Activated CD4-positive, alpha-beta memory T cell treated with anti-CD3 and anti-CD28 coated beads, Interleukin-2, amount 10 ng/mL, durations not matched to agents 7 days and 5 days (primary cell): ENCODE results near the gene SRD5A1. TPM values are rescaled to one million over a fixed set of nuclear protein-coding genes. Genes with fewer than 3 reads are reported as not detected.

ENCODE experiments used
- CTCF ChIA-PET: fragments of 350-600 bp; sonication (Branson Sonifier 250); formaldehyde crosslinking; loops from one replicate; lab custom pipeline; 2021; ENCODE audit warnings: antibody characterized with exemption, inconsistent platforms; lab: Charles Lee
- POLR2A ChIA-PET: fragments of 350-600 bp; sonication (Branson Sonifier 250); formaldehyde crosslinking; loops from one replicate; lab custom pipeline; 2021; ENCODE audit warnings: antibody characterized with exemption; lab: Charles Lee
- DNase-seq: peaks from one replicate; pipeline ENCODE4 v3.0.0-alpha.2; 2020
- H3K27ac Mint-ChIP-seq: one replicate; pipeline ENCODE4 v1.8.0; 2021; ENCODE audit warnings: mild to moderate bottlenecking, mixed read lengths
- H3K27me3 Mint-ChIP-seq: one replicate; pipeline ENCODE4 v1.8.0; 2021; ENCODE audit warnings: mixed read lengths
- H3K36me3 Mint-ChIP-seq: one replicate; pipeline ENCODE4 v1.8.0; 2021; ENCODE audit warnings: low read depth, mixed read lengths
- H3K4me1 Mint-ChIP-seq: one replicate; pipeline ENCODE4 v1.8.0; 2021; ENCODE audit warnings: mixed read lengths
- H3K4me3 Mint-ChIP-seq: one replicate; pipeline ENCODE4 v1.8.0; 2021; ENCODE audit warnings: mild to moderate bottlenecking, mixed read lengths
- H3K9me3 Mint-ChIP-seq: one replicate; pipeline ENCODE4 v1.8.0; 2021; ENCODE audit warnings: mixed read lengths
- total RNA-seq, 2 experiments: library from RNA; stranded (reverse); gene quantifications; one replicate each; pipeline ENCODE4 v1.2.3, GENCODE V29; 2021

The SRD5A1 gene
- total RNA-seq, 2 experiments from 2014 or later = 10.2 to 12.4 TPM

DNA sequence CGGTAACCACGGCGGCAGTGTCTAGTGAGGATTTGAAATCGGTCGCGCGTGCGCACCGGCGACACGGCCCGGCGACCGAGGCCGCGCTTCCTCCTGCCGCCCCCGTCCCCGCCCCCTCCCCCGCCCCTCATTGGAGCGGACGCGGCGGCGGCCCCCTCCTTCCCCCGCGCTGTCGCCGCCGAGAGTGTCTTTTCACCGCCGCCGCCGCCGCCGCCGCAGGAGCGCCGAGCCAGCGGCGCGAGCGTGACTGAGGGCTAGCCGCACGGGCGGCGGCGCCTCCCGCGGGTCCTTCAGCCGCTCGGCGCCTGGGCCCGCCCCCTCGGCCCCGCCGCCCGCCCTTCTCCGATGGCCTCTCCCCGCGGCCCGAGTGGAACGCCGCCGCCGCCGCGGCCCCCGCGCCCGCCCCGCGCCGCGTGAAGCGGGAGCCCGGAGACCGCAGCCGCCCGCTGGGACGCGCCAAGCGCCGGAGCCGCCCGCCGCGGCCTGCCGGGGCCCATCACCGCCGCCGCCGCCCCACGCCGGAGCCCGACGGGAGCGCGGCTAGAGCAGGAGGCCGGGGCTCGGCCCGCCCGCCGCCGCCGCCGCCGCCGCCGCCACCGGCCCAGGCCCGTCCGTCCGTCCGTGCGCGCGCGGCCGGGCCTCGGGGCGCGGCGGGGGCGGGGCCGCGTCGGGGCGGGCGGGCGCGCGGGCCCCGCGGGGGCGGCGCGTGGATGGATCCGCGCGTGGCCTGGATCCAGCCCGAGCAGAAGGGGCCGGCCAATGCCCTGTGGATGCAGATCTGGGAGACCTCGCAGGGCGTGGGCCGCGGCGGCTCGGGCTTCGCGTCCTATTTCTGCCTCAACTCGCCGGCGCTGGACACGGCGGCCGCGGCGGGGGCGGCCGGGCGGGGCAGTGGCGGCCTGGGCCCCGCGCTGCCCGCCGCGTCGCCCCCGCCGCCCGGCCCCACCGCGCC, 80.3 kb downstream of the SRD5A1 start, which contains the start of gene TENT4A:
Gene TENT4A (plus strand): TSS at position 159 of the 952 bp plus-strand sequence. CDS start 552 bp downstream, at position 711.
- ChIA-PET POLR2A (interaction anchor here (0.6 to 5.3 kb wide), 8 partner anchors 8 to 335 kb away, joined by 3 to 63 read pairs (median 4); partner anchors contain the start of genes MED10, NSUN2 and SRD5A1), CTCF (no interaction called here)
- no peak for DNase-seq
- H3K36me3 Mint-ChIP-seq = peaks cover 26% of the 10 kb centered on the region
- H3K27ac Mint-ChIP-seq = peak within 1 kb of the TSS; percentile 92
- peaks cover 49% of the 10 kb centered on the region for H3K4me1 Mint-ChIP-seq
- peak within 1 kb of the TSS; percentile 85 for H3K4me3 Mint-ChIP-seq
- no peaks in the 10 kb centered on the region for H3K9me3 Mint-ChIP-seq
- H3K27me3 Mint-ChIP-seq = peaks cover 6% of the 10 kb centered on the region

DNA sequence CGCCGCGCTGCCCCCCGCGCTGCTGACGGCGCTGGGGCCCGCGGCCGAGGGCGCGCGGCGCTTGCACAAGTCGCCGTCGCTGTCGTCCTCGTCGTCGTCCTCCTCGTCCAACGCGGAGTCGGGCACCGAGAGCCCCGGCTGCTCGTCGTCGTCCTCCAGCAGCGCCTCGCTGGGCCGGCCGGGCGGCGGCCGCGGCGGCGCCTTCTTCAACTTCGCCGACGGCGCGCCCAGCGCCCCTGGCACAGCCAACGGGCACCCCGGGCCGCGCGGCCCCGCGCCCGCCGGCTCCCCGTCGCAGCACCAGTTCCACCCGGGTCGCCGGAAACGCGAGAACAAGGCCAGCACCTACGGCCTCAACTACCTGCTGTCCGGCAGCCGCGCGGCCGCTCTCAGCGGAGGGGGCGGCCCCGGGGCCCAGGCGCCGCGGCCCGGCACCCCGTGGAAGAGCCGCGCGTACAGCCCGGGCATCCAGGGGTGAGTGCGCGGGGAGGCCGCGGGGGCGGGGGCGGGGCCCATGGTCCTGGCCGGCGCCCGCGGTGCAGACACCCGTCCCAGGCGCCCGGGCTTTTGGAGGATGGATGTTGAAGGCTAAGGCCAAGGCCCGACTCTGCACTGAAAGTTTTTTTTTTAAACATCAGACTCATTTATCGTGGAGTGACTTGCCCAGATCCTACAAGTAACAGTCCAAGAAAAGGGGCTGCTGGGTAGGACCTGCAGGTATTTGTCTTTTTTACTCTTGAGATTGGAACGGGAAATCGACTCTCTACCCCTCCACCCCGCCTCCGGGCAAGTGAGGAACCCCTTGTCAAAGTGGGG, 81.2 kb downstream of the SRD5A1 start:
- Mint-ChIP-seq H3K27ac (peak overlapping the region; percentile 83), H3K9me3 (no peaks in the 10 kb centered on the region), H3K27me3 (peaks cover 6% of the 10 kb centered on the region), H3K4me3 (peak overlapping the region; percentile 84), H3K36me3 (peaks cover 30% of the 10 kb centered on the region), H3K4me1 (peaks cover 56% of the 10 kb centered on the region)
- DNase-seq = peak; percentile 31
- POLR2A ChIA-PET = no interaction called here
- CTCF ChIA-PET = no interaction called here

GRCh38 chr5:6715271-6715670, 82.0 kb downstream of the SRD5A1 start:
- CTCF ChIA-PET = no interaction called here

GRCh38 chr5:6715758-6716628, 82.8 kb downstream of the SRD5A1 start:
- DNase-seq = peak; percentile 40
- peaks cover 34% of the 10 kb centered on the region for H3K36me3 Mint-ChIP-seq
- POLR2A ChIA-PET = interaction anchor here (1.4 to 1.7 kb wide), 2 partner anchors 13 to 83 kb away, joined by 7 to 12 read pairs; partner anchors contain the start of genes NSUN2 and SRD5A1
- H3K27me3 Mint-ChIP-seq = no peaks in the 10 kb centered on the region
- no peaks in the 10 kb centered on the region for H3K9me3 Mint-ChIP-seq
- peak overlapping the region; percentile 84 for H3K4me3 Mint-ChIP-seq
- CTCF ChIA-PET = no interaction called here
- H3K4me1 Mint-ChIP-seq = peaks cover 65% of the 10 kb centered on the region
- peak overlapping the region; percentile 83 for H3K27ac Mint-ChIP-seq

More at GRCh38 chr5:6715271-6715670, 82.0 kb downstream of the SRD5A1 start:
- DNase-seq = no peak
- H3K4me1 Mint-ChIP-seq = peaks cover 64% of the 10 kb centered on the region
- peak overlapping the region; percentile 84 for H3K4me3 Mint-ChIP-seq
- peaks cover 34% of the 10 kb centered on the region for H3K36me3 Mint-ChIP-seq
- peaks cover 3% of the 10 kb centered on the region for H3K27me3 Mint-ChIP-seq
- H3K27ac Mint-ChIP-seq = peak overlapping the region; percentile 83
- no peaks in the 10 kb centered on the region for H3K9me3 Mint-ChIP-seq
- POLR2A ChIA-PET = interaction anchor here (1.4 kb wide), 1 partner anchor 82 kb away, joined by 12 read pairs; the partner anchor contains the start of genes NSUN2 and SRD5A1

- Mint-ChIP-seq H3K9me3 (no peaks in the 10 kb centered on the region), H3K4me1 (peaks cover 64% of the 10 kb centered on the region), H3K4me3 (peak overlapping the region; percentile 84), H3K27me3 (no peaks in the 10 kb centered on the region), H3K36me3 (peaks cover 34% of the 10 kb centered on the region), H3K27ac (peak overlapping the region; percentile 10)
- ChIA-PET CTCF (no interaction called here), POLR2A (interaction anchor here (0.8 to 2.0 kb wide), 4 partner anchors 12 to 84 kb away, joined by 4 to 13 read pairs (median 10); partner anchors contain the start of genes NSUN2 and SRD5A1)
- no peak for DNase-seq
Measured at GRCh38 chr5:6716629-6717149, 83.4 kb downstream of the SRD5A1 start.

DNA sequence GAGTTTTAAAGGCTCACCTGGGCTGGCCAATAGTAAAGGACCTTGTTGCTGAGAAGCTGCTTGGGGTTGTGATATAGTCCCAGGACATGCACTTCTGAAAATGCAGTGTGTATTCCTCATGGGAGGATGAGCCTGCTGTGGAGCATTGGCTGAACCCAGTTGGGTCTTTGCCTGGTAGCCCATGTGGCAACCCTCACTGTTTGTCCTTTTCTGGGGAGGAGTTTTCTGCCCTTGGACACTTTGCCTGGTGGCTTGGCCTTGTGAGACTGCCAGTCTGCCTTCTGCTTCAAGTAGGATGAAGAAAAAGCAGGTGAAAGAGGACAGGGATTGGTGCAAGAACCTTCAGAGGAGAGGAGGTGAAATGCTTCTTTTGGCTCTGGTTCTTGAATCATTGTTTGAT, 84.0 kb downstream of the SRD5A1 start:
- CTCF ChIA-PET = no interaction called here
- H3K27me3 Mint-ChIP-seq = no peaks in the 10 kb centered on the region
- POLR2A ChIA-PET = interaction anchor here (0.8 to 2.0 kb wide), 3 partner anchors 12 to 84 kb away, joined by 4 to 13 read pairs (median 7); partner anchors contain the start of genes NSUN2 and SRD5A1
- DNase-seq = no peak
- peak overlapping the region; percentile 16 for H3K27ac Mint-ChIP-seq
- H3K36me3 Mint-ChIP-seq = peaks cover 34% of the 10 kb centered on the region
- H3K4me1 Mint-ChIP-seq = peaks cover 64% of the 10 kb centered on the region
- no peaks in the 10 kb centered on the region for H3K9me3 Mint-ChIP-seq
- no peak overlapping the region for H3K4me3 Mint-ChIP-seq

DNA sequence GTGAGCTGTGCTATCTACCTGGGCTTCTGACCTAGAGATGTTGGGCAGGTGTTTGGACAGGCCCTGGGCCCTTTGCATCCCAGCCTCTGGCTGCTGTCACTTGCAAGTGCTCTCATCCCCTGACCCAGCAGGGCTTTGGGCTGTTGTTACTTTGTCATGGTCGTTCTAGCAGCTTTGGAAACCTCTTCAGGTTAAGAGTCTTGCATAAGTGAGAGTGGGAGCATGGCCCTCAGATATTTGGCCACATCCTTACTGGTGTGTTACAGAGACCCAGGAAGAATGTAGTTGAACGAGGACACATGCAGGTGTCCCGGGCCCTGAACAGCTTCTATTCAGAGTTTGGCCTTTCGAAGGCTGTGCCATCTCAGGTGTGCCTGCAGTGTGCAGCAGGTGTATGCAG, 84.4 kb downstream of the SRD5A1 start:
- POLR2A ChIA-PET = interaction anchor here (1.7 to 2.0 kb wide), 2 partner anchors 11 to 85 kb away, joined by 7 to 13 read pairs; partner anchors contain the start of genes NSUN2 and SRD5A1
- H3K4me3 Mint-ChIP-seq = no peak overlapping the region
- no peak overlapping the region for H3K27ac Mint-ChIP-seq
- no peaks in the 10 kb centered on the region for H3K9me3 Mint-ChIP-seq
- H3K27me3 Mint-ChIP-seq = no peaks in the 10 kb centered on the region
- peaks cover 66% of the 10 kb centered on the region for H3K4me1 Mint-ChIP-seq
- CTCF ChIA-PET = interaction anchor here (0.6 to 1.1 kb wide), 2 partner anchors 9 to 18 kb away, joined by 3 read pairs; no protein-coding TSS in a partner anchor
- peaks cover 37% of the 10 kb centered on the region for H3K36me3 Mint-ChIP-seq
- no peak for DNase-seq

- H3K4me3 Mint-ChIP-seq = no peak overlapping the region
- ChIA-PET POLR2A (interaction anchor here (1.7 to 2.0 kb wide), 2 partner anchors 11 to 85 kb away, joined by 7 to 13 read pairs; partner anchors contain the start of genes NSUN2 and SRD5A1), CTCF (interaction anchor here (0.6 to 1.1 kb wide), 2 partner anchors 8 to 17 kb away, joined by 3 read pairs; no protein-coding TSS in a partner anchor)
- H3K9me3 Mint-ChIP-seq = no peaks in the 10 kb centered on the region
- no peaks in the 10 kb centered on the region for H3K27me3 Mint-ChIP-seq
- DNase-seq = no peak
- H3K27ac Mint-ChIP-seq = no peak overlapping the region
- peaks cover 38% of the 10 kb centered on the region for H3K36me3 Mint-ChIP-seq
- H3K4me1 Mint-ChIP-seq = peaks cover 68% of the 10 kb centered on the region
Measured at GRCh38 chr5:6718161-6718681, 85.0 kb downstream of the SRD5A1 start.

DNA sequence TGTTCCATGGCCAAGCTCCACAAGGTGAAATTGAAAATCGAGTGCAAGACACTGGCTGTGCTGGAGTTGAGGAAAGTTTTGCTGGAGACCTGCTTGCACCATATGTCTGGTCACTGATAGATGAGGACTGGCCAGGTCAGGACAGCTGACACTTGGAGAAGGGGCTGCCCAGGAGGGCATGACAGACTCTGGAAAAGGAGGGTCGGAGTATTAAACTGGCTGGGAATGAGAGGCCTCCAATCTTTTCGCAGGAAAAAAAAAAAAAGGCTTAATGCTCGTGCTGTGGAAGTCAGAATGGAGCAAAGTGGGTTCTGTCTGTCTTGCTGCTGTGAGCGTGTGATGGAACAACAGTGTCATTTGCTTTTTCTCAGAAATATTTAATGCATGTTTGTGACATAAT, 85.5 kb downstream of the SRD5A1 start:
- H3K36me3 Mint-ChIP-seq = peaks cover 43% of the 10 kb centered on the region
- H3K4me3 Mint-ChIP-seq = no peak overlapping the region
- CTCF ChIA-PET = interaction anchor here (1.1 kb wide), 1 partner anchor 8 kb away, joined by 3 read pairs; no protein-coding TSS in a partner anchor

GRCh38 chr5:6719417-6719816, 86.2 kb downstream of the SRD5A1 start:
- H3K4me1 Mint-ChIP-seq = peaks cover 78% of the 10 kb centered on the region
- no peak for DNase-seq
- peaks cover 50% of the 10 kb centered on the region for H3K36me3 Mint-ChIP-seq
- POLR2A ChIA-PET = interaction anchor here (0.8 to 1.6 kb wide), 3 partner anchors 10 to 88 kb away, joined by 3 to 5 read pairs (median 4); partner anchors contain the start of gene SRD5A1
- H3K4me3 Mint-ChIP-seq = no peak overlapping the region
- no peaks in the 10 kb centered on the region for H3K9me3 Mint-ChIP-seq
- H3K27me3 Mint-ChIP-seq = no peaks in the 10 kb centered on the region
- H3K27ac Mint-ChIP-seq = no peak overlapping the region
- CTCF ChIA-PET = no interaction called here

More for the DNA sequence above, 85.5 kb downstream of the SRD5A1 start:
- DNase-seq = no peak
- Mint-ChIP-seq H3K27me3 (no peaks in the 10 kb centered on the region), H3K4me1 (peaks cover 72% of the 10 kb centered on the region), H3K9me3 (no peaks in the 10 kb centered on the region), H3K27ac (no peak overlapping the region)
- POLR2A ChIA-PET = no interaction called here
